Psoas muscle (tissue), 8 donors: ENCODE measurements around the gene SDHAF2. TPM values are rescaled to one million over a fixed set of nuclear protein-coding genes. Genes with fewer than 3 reads are reported as not detected.
"Not testable (repeated sequence)": the region's sequence is repeated elsewhere in the genome, so short reads cannot be mapped to it uniquely, and the experiment has no call there.

Experiments
- ATAC-seq, 4 donors: fragments of 200-7000 bp; cut with Tn5 transposase; one replicate each; pipeline ENCODE4 v1.9.1; 2020; ENCODE audit warnings: moderate library complexity in 3 of 4, mild to moderate bottlenecking in 2 of 4
- DNase-seq, 2 donors: peaks; one replicate each; pipeline ENCODE4 v3.0.0-alpha.2; 2020
- H3K27ac ChIP-seq: fragments of 200-600 bp; one replicate; pipeline ENCODE4 v1.8.0; 2022
- H3K27me3 ChIP-seq, 3 donors: fragments of 200-600 bp in 1 of 3; one replicate each; pipeline versions ENCODE4 v1.6.1 to v1.8.0; 2013 to 2022; ENCODE audit warnings: low read length in 2 of 3, mild to moderate bottlenecking in 2 of 3, moderate library complexity in 1 of 3; ENCODE audit not compliant: insufficient read depth in 3 of 3
- H3K36me3 ChIP-seq, 2 donors: fragments of 200-600 bp in 1 of 2; one replicate each; pipeline versions ENCODE4 v1.6.1 to v1.8.0; 2013 to 2022; ENCODE audit warnings: low read depth in 1 of 2, mild to moderate bottlenecking in 1 of 2, moderate library complexity in 1 of 2; ENCODE audit not compliant: insufficient read depth in 1 of 2
- H3K4me1 ChIP-seq: fragments of 200-600 bp; one replicate; pipeline ENCODE4 v1.8.0; 2022
- H3K4me3 ChIP-seq: fragments of 200-600 bp; one replicate; pipeline ENCODE4 v1.8.0; 2022; ENCODE audit warnings: mild to moderate bottlenecking
- H3K9me3 ChIP-seq: fragments of 200-600 bp; one replicate; pipeline ENCODE4 v1.8.0; 2022
- WGBS, 3 donors: extraction: QIAGEN DNeasy Blood & Tissue Kit; methylation state at CpG; one replicate each; pipeline versions ENCODE4 v1.1.6 to v1.1.7; 2013; 5-methylcytosine and 5-hydroxymethylcytosine counted together
- intact Hi-C, 2 donors: fragments of 100-400 bp; cut with DNase I; formaldehyde crosslinking; loops; one replicate each; pipeline versions ENCODE4 v1.11.0 to v1.14.2; 2022
- polyA plus RNA-seq, 3 donors: library from polyadenylated mRNA; stranded (reverse); fragments of 200-250 nt; gene quantifications; one replicate each; pipeline ENCODE4 v1.2.3, GENCODE V29; 2013
- total RNA-seq, 4 donors: library from RNA; stranded (reverse); fragmentation: NEBNext Ultra II Directional in 2 of 4; extraction: Animal tissue kit (Norgen Biotek cat#: 25700) in 2 of 4; gene quantifications; one replicate each; pipeline versions ENCODE4 v1.2.1 to v1.2.4, GENCODE V29; 2021 to 2023
- TF ChIP-seq, protein P1 (sequence below): fragments of 200-600 bp; IDR thresholded peaks from one replicate; pipeline ENCODE4 v1.8.0; 2022; ENCODE audit warnings: antibody characterized with exemption
- donor health status: healthy with polysubstance abuse.
- donor health status: DM: no; HTN: no; CAD: no; lungs with moderate emphysema.
- donor health status: Bipolar disorder and iron deficiency.
- donor health status: healthy.
- donor health status: DM: yes; HTN: yes; CAD: no.
- donor health status: DM: no; HTN: no; CAD: no.
- donor health status: DM: no; HTN: no; CAD: no.
- donor health status: DM: yes; HTN: yes; CAD: no.

SDHAF2 gene
- total and polyA plus RNA-seq, 7 donors = 29.4 to 103 (median 45.2) TPM

- peaks cover 14% of the 10 kb centered on the region for H3K4me1 ChIP-seq
- H3K9me3 ChIP-seq = no peaks in the 10 kb centered on the region
- ATAC-seq = peak; percentile 46 to 59 (median 48)
- no peaks in the 10 kb centered on the region for H3K27me3 ChIP-seq
- intact Hi-C loops = no loop called here
- peak overlapping the region; percentile 50 for H3K27ac ChIP-seq
- DNase-seq = no peak
- peaks cover 42 to 100% of the 10 kb centered on the region in 2 donors for H3K36me3 ChIP-seq
- no peak overlapping the region for H3K4me3 ChIP-seq
- TF ChIP-seq, protein P1, sequence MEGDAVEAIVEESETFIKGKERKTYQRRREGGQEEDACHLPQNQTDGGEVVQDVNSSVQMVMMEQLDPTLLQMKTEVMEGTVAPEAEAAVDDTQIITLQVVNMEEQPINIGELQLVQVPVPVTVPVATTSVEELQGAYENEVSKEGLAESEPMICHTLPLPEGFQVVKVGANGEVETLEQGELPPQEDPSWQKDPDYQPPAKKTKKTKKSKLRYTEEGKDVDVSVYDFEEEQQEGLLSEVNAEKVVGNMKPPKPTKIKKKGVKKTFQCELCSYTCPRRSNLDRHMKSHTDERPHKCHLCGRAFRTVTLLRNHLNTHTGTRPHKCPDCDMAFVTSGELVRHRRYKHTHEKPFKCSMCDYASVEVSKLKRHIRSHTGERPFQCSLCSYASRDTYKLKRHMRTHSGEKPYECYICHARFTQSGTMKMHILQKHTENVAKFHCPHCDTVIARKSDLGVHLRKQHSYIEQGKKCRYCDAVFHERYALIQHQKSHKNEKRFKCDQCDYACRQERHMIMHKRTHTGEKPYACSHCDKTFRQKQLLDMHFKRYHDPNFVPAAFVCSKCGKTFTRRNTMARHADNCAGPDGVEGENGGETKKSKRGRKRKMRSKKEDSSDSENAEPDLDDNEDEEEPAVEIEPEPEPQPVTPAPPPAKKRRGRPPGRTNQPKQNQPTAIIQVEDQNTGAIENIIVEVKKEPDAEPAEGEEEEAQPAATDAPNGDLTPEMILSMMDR = no peak
Observed at GRCh38 chr11:61418136-61418535, 11.8 kb upstream of the SDHAF2 start.

GRCh38 chr11:61422226-61422625 is 7.7 kb upstream of the SDHAF2 start:
- Histone ChIP-seq H3K27me3 (no peaks in the 10 kb centered on the region), H3K36me3 (peaks cover 27 to 100% of the 10 kb centered on the region in 2 donors), H3K9me3 (no peaks in the 10 kb centered on the region), H3K4me1 (peaks cover 15% of the 10 kb centered on the region), H3K27ac (no peak overlapping the region), H3K4me3 (no peak overlapping the region)
- intact Hi-C loops = no loop called here
- no peak for ATAC-seq
- 88 to 92% (median 91%) methylated on average over 3 of the region's 3 CpGs for WGBS, 3 donors
- DNase-seq = no peak
- TF ChIP-seq, protein P1 = no peak

DNA sequence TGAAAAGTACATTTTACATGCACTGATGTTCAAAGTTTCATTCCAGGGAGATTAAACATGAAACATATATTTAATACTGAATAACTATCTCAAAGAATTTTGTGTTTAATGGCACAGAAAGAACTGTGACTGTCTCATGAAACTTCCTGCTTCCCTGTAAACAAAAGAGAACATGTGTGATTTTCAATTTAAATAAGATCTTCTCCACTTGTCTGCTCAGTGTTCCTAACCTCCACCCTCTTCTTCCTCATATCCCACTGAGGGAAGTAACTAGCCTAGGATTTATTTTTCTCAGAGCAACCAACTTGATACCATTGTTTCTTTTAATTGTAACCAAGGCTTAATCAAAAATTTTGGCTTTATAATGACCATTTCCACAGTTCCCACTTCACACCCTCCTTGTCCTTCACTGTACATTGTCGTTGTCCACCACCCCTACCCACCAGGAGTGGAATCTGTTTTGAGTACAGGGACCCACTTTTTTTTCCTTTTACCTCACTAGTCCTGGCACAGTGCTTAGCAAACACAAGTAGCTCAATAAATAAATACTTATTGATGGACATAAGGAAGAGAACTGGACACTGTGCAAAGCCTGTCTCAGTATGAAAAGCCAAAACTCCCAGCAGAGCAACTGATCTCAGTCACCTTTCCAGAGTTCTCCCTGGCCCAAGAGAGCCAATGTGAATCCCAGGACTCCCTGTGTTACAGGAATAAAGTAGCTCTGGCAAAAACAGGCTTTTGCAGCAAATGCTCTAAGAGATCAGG is 4.4 kb upstream of the SDHAF2 start:
- no peaks in the 10 kb centered on the region for H3K9me3 ChIP-seq
- TF ChIP-seq, protein P1 = no peak
- no peak for ATAC-seq
- no peaks in the 10 kb centered on the region for H3K27me3 ChIP-seq
- intact Hi-C loops = no loop called here
- peaks cover 19% of the 10 kb centered on the region for H3K4me1 ChIP-seq
- peaks cover 10 to 84% of the 10 kb centered on the region in 2 donors for H3K36me3 ChIP-seq
- no peak overlapping the region for H3K4me3 ChIP-seq
- no peak for DNase-seq
- no peak overlapping the region for H3K27ac ChIP-seq
- WGBS, 3 donors = 82 to 97% (median 83%) methylated on average over 1 of the region's 1 CpG

DNA sequence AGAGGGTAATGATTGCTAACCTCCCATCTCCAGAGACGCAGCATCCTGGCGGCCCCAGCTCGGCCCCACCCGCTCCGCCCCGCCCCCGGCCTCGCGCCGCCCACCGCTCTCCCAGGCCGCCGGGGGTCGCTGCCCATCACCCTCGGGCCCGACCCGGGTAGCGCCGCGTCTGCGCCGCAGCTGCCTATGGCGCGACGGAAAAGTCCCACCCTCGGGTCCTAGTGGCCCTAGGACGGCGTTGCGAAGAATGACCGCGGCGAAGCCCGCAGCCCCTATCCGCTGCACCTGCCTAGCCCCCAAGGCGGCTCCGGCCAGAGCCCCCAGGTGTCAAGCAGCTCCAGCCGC is 606 bp upstream of the SDHAF2 start:
- peaks cover 40% of the 10 kb centered on the region for H3K4me1 ChIP-seq
- intact Hi-C loops = no loop called here
- ATAC-seq = peak; percentile 72 to 78 (median 76)
- H3K9me3 ChIP-seq = no peaks in the 10 kb centered on the region
- no peaks in the 10 kb centered on the region for H3K27me3 ChIP-seq
- TF ChIP-seq, protein P1 = peak; percentile 28
- H3K27ac ChIP-seq = peak overlapping the region; percentile 98
- peaks cover 3 to 50% of the 10 kb centered on the region in 2 donors for H3K36me3 ChIP-seq
- peak; percentile 82 to 85 for DNase-seq
- 0 to 1% (median 0%) methylated on average over 13 to 37 of the region's 37 CpGs for WGBS, 3 donors
- H3K4me3 ChIP-seq = peak overlapping the region; percentile 98

DNA sequence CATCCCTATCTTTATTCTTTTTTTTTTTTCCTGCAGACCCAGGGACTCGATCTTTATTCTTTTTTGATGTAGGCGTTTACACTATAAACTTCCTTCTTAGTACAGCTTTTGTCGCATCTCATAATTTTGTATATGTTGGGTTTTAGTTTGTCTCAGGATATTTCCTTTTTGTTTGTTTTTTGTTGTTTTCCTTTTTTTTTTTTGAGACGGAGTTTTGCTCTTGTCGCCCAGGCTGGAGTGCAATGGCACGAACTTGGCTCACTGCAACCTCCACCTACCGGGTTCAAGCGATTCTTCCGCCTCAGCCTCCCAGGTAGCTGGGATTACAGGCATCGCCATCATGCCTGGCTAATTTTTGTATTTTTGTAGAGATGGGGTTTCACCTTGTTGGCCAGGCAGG is 915 bp downstream of the SDHAF2 start:
- Histone ChIP-seq H3K36me3 (peaks cover 3 to 35% of the 10 kb centered on the region in 2 donors), H3K4me3 (peak overlapping the region; percentile 98), H3K4me1 (peaks cover 40% of the 10 kb centered on the region), H3K27ac (peak overlapping the region; percentile 98)
- DNase-seq, ATAC-seq, intact Hi-C loops, H3K27me3 ChIP-seq, H3K9me3 ChIP-seq: not testable (repeated sequence)
- whole genome bisulfite sequencing, 3 donors = 70 to 74% (median 71%) methylated on average over 10 of the region's 10 CpGs
